DMS153 treated with DMSO at 0.1 percent for 48 hours (cell line): ENCODE data around the gene HOXB3.

Source experiments
- DNase-seq: peaks from one replicate; lab custom pipeline; 2025; ENCODE audit not compliant: unreplicated experiment; lab: John Stamatoyannopoulos, UW

The HOXB3 gene

GRCh38 chr17:48559840-48560817, 29.9 kb downstream of the HOXB3 start:
- no peak for DNase-seq

GRCh38 chr17:48559122-48559839, 30.8 kb downstream of the HOXB3 start:
- DNase-seq = no peak

GRCh38 chr17:48558831-48559121, 31.3 kb downstream of the HOXB3 start:
- no peak for DNase-seq

- DNase-seq = no peak
Observed at GRCh38 chr17:48558057-48558830, 31.8 kb downstream of the HOXB3 start.

GRCh38 chr17:48556576-48557401, 33.3 kb downstream of the HOXB3 start:
- no peak for DNase-seq

- no peak for DNase-seq
Observed at GRCh38 chr17:48556229-48556575, 33.8 kb downstream of the HOXB3 start.

- DNase-seq = peak; percentile 32
Observed at GRCh38 chr17:48555258-48556228, 34.5 kb downstream of the HOXB3 start.

- DNase-seq = peak; percentile 56
Observed at GRCh38 chr17:48554412-48555257, 35.4 kb downstream of the HOXB3 start.

GRCh38 chr17:48553826-48554225, 36.2 kb downstream of the HOXB3 start:
- DNase-seq = no peak

GRCh38 chr17:48553190-48553547, 36.9 kb downstream of the HOXB3 start:
- DNase-seq = no peak

- peak; percentile 43 for DNase-seq
Observed at GRCh38 chr17:48552466-48553189, 37.4 kb downstream of the HOXB3 start.

- DNase-seq = no peak
Observed at GRCh38 chr17:48551596-48552465, 38.2 kb downstream of the HOXB3 start.

- no peak for DNase-seq
Observed at GRCh38 chr17:48551214-48551555, 38.9 kb downstream of the HOXB3 start.

GRCh38 chr17:48550502-48551213, 39.4 kb downstream of the HOXB3 start:
- no peak for DNase-seq

- DNase-seq = no peak
Observed at GRCh38 chr17:48549914-48550501, 40.0 kb downstream of the HOXB3 start.

GRCh38 chr17:48549281-48549630, 40.8 kb downstream of the HOXB3 start:
- DNase-seq = no peak
